Measurements from ENCODE around the gene ELOVL7.

Gene ELOVL7

DNA sequence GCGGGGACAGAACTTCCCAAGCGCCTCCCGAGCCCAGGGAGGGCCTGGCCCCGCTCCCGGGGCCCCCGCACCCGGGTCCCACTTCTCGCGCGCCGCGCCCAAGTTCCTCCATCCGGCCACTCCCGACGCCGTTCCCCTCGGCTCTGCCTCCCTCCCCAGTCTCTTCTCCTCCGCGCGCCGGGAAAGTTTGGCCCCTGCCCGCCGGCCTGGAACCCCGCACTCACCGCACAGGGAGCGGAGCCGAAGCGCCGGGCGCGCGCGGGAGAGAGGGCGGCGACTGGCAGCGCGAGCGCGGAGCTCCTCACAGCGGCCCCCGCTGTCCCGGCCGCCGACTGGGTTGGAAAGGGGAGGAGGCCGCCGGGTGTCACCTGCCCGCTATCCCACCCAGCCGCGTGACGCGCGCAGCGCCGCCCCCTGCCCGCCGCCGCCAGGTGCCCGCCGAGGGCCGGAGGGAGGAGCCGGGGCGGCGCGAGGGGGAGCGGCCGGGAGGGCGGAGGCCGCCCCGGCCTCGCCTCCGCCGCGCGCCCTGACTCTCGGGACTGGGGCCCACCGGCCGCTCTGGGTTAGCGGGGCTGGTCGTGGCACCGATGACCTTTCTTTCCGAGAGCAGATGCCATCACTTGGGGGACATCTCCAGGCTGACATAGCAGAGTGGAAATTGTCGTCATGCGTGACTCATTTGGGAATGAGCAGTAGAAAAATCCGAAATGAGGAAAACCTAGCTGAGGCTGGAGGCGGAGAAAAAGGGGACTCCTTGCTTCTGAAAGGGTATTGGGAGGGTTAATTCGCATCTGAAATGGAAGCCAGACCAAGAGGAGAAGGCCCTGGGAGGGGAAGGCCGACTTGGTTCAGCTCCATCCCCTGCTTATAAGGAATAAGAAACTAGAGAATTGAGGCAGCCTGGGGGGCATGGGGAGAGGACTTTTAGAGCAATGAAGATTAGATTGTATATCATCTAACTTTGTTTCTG, at the start of gene ELOVL7:
Gene ELOVL7, minus strand, starts transcription at position 334 of the 970 bp plus-strand sequence. CDS start 56,872 bp downstream, outside the sequence.
- Histone ChIP-seq H3K9me3 (ENCODE audit: control insufficient read depth in 5 of 5, low read length in 5 of 5) (no peaks in the 10 kb centered on the region), H3K27ac (ENCODE audit: low read depth, low read length) (no peak within 1 kb of the TSS), H3K27me3 (ENCODE audit: control insufficient read depth in 5 of 5, insufficient read depth in 4 of 5, low read length in 5 of 5) (peaks cover 10 to 30% (median 26%) of the 10 kb centered on the region in 5 donors), H3K36me3 (ENCODE audit: control insufficient read depth in 5 of 5, insufficient read depth in 5 of 5, low read length in 5 of 5) (no peaks in the 10 kb centered on the region), H3K4me1 (ENCODE audit: control insufficient read depth in 5 of 5, insufficient read depth in 5 of 5, low read length in 5 of 5) (peaks cover 2 to 21% (median 19%) of the 10 kb centered on the region in 5 donors), H3K4me3 (ENCODE audit: low read depth in 1 of 5, low read length in 5 of 5) (peak within 1 kb of the TSS; percentile 44 to 72 (median 59)), H3K9ac (ENCODE audit: low read length in 5 of 5) (peak within 1 kb of the TSS in 1 of 5 donors; percentile 23)

- no peak overlapping the region for H3K4me3 ChIP-seq (ENCODE audit: low read depth in 1 of 5, low read length in 5 of 5)
- no peak overlapping the region for H3K9ac ChIP-seq (ENCODE audit: low read length in 5 of 5)
- peaks cover 18 to 32% (median 30%) of the 10 kb centered on the region in 5 donors for H3K36me3 ChIP-seq (ENCODE audit: control insufficient read depth in 5 of 5, insufficient read depth in 5 of 5, low read length in 5 of 5)
- no peaks in the 10 kb centered on the region for H3K4me1 ChIP-seq (ENCODE audit: control insufficient read depth in 5 of 5, insufficient read depth in 5 of 5, low read length in 5 of 5)
- H3K27me3 ChIP-seq (ENCODE audit: control insufficient read depth in 5 of 5, insufficient read depth in 4 of 5, low read length in 5 of 5), result no peaks in the 10 kb centered on the region
- H3K9me3 ChIP-seq (ENCODE audit: control insufficient read depth in 5 of 5, low read length in 5 of 5), result no peaks in the 10 kb centered on the region
- no peak overlapping the region for H3K27ac ChIP-seq (ENCODE audit: low read depth, low read length)
Observed at GRCh38 chr5:60893521-60893920, 49.5 kb upstream of the ELOVL7 start.

GRCh38 chr5:60891667-60892066, 47.6 kb upstream of the ELOVL7 start:
- Histone ChIP-seq H3K36me3 (ENCODE audit: control insufficient read depth in 5 of 5, insufficient read depth in 5 of 5, low read length in 5 of 5) (peaks cover 14 to 25% (median 19%) of the 10 kb centered on the region in 5 donors), H3K27me3 (ENCODE audit: control insufficient read depth in 5 of 5, insufficient read depth in 4 of 5, low read length in 5 of 5) (no peaks in the 10 kb centered on the region), H3K9me3 (ENCODE audit: control insufficient read depth in 5 of 5, low read length in 5 of 5) (no peaks in the 10 kb centered on the region), H3K4me3 (ENCODE audit: low read depth in 1 of 5, low read length in 5 of 5) (no peak overlapping the region), H3K4me1 (ENCODE audit: control insufficient read depth in 5 of 5, insufficient read depth in 5 of 5, low read length in 5 of 5) (no peaks in the 10 kb centered on the region), H3K9ac (ENCODE audit: low read length in 5 of 5) (no peak overlapping the region), H3K27ac (ENCODE audit: low read depth, low read length) (no peak overlapping the region)

GRCh38 chr5:60888359-60889061, 44.4 kb upstream of the ELOVL7 start:
- H3K4me3 ChIP-seq (ENCODE audit: low read depth in 1 of 5, low read length in 5 of 5), result no peak overlapping the region
- no peak overlapping the region for H3K9ac ChIP-seq (ENCODE audit: low read length in 5 of 5)

DNA sequence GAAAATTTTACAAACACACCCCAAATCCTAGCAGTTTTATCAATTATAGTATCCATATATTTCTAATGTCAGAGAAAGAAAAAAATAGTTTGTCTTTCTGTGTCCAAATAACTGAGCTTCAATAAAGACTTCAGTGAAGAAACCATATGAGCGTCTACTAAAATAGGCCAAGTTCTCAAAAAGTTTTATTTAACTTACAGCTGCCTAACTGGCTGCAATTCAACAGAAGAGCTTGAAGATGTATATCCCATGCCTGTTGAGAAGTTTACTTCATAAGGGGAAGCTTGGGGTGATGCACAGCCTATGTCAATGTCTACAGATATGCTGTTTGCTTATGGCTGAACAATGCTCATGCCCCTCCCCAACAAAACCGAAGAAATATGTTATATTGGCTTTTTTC, 43.7 kb upstream of the ELOVL7 start:
- no peaks in the 10 kb centered on the region for H3K4me1 ChIP-seq (ENCODE audit: control insufficient read depth in 5 of 5, insufficient read depth in 5 of 5, low read length in 5 of 5)
- H3K36me3 ChIP-seq (ENCODE audit: control insufficient read depth in 5 of 5, insufficient read depth in 5 of 5, low read length in 5 of 5), result peaks cover 5 to 16% (median 10%) of the 10 kb centered on the region in 5 donors
- no peak overlapping the region for H3K27ac ChIP-seq (ENCODE audit: low read depth, low read length)
- H3K9ac ChIP-seq (ENCODE audit: low read length in 5 of 5), result no peak overlapping the region
- H3K4me3 ChIP-seq (ENCODE audit: low read depth in 1 of 5, low read length in 5 of 5), result no peak overlapping the region
- H3K27me3 ChIP-seq (ENCODE audit: control insufficient read depth in 5 of 5, insufficient read depth in 4 of 5, low read length in 5 of 5), result no peaks in the 10 kb centered on the region
- no peaks in the 10 kb centered on the region for H3K9me3 ChIP-seq (ENCODE audit: control insufficient read depth in 5 of 5, low read length in 5 of 5)

More at GRCh38 chr5:60888359-60889061, 44.4 kb upstream of the ELOVL7 start:
- peaks cover 13 to 19% (median 16%) of the 10 kb centered on the region in 5 donors for H3K36me3 ChIP-seq (ENCODE audit: control insufficient read depth in 5 of 5, insufficient read depth in 5 of 5, low read length in 5 of 5)
- no peaks in the 10 kb centered on the region for H3K9me3 ChIP-seq (ENCODE audit: control insufficient read depth in 5 of 5, low read length in 5 of 5)
- H3K27me3 ChIP-seq (ENCODE audit: control insufficient read depth in 5 of 5, insufficient read depth in 4 of 5, low read length in 5 of 5), result no peaks in the 10 kb centered on the region
- H3K27ac ChIP-seq (ENCODE audit: low read depth, low read length), result no peak overlapping the region
- no peaks in the 10 kb centered on the region for H3K4me1 ChIP-seq (ENCODE audit: control insufficient read depth in 5 of 5, insufficient read depth in 5 of 5, low read length in 5 of 5)

DNA sequence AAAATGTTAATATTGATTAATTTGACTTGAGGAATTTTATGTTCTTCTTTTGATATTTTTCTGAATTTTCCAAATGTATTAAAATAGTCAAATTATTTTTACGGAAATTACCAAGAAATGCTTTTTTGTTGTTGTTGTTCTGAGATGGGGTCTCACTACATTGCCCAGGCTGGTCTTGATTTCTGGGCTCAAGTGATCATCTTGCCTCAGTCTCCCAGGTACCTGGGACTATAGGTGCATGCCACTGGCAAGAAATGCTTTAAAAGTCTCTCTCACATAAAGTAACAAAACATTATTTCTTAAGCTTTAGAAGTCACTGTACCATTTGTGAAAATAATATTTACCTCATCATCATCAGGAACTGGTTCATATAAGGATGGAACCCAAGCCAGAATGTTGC, 43.0 kb upstream of the ELOVL7 start:
- peaks cover 3 to 16% (median 7%) of the 10 kb centered on the region in 5 donors for H3K36me3 ChIP-seq (ENCODE audit: control insufficient read depth in 5 of 5, insufficient read depth in 5 of 5, low read length in 5 of 5)
- H3K4me3 ChIP-seq (ENCODE audit: low read depth in 1 of 5, low read length in 5 of 5), result no peak overlapping the region
- no peaks in the 10 kb centered on the region for H3K4me1 ChIP-seq (ENCODE audit: control insufficient read depth in 5 of 5, insufficient read depth in 5 of 5, low read length in 5 of 5)
- no peak overlapping the region for H3K9ac ChIP-seq (ENCODE audit: low read length in 5 of 5)
- H3K27ac ChIP-seq (ENCODE audit: low read depth, low read length), result no peak overlapping the region
- H3K27me3 ChIP-seq (ENCODE audit: control insufficient read depth in 5 of 5, insufficient read depth in 4 of 5, low read length in 5 of 5), result no peaks in the 10 kb centered on the region
- no peaks in the 10 kb centered on the region for H3K9me3 ChIP-seq (ENCODE audit: control insufficient read depth in 5 of 5, low read length in 5 of 5)

DNA sequence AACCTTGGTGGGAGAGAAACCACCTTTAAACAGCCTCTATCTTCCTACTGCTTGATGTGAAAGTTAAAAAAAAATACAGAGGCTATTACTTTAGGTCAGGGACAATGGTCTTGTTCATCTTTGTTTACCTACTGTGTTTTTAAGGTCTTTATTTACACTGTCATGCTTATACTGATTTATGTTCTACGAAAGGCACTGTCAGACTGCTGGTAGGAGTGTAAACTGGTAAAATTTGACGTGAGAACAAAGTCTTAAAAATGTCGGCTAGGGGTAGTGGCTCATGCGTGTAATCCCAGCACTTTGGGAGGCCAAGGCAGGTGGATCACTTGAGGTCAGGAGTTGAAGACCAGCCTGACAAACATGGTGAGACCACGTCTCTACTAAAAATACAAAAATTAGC, 42.1 kb upstream of the ELOVL7 start:
- peaks cover 3 to 16% (median 7%) of the 10 kb centered on the region in 5 donors for H3K36me3 ChIP-seq (ENCODE audit: control insufficient read depth in 5 of 5, insufficient read depth in 5 of 5, low read length in 5 of 5)
- H3K4me1 ChIP-seq (ENCODE audit: control insufficient read depth in 5 of 5, insufficient read depth in 5 of 5, low read length in 5 of 5), result no peaks in the 10 kb centered on the region
- H3K9me3 ChIP-seq (ENCODE audit: control insufficient read depth in 5 of 5, low read length in 5 of 5), result no peaks in the 10 kb centered on the region
- no peak overlapping the region for H3K4me3 ChIP-seq (ENCODE audit: low read depth in 1 of 5, low read length in 5 of 5)
- H3K27ac ChIP-seq (ENCODE audit: low read depth, low read length), result no peak overlapping the region
- no peak overlapping the region for H3K9ac ChIP-seq (ENCODE audit: low read length in 5 of 5)
- no peaks in the 10 kb centered on the region for H3K27me3 ChIP-seq (ENCODE audit: control insufficient read depth in 5 of 5, insufficient read depth in 4 of 5, low read length in 5 of 5)

DNA sequence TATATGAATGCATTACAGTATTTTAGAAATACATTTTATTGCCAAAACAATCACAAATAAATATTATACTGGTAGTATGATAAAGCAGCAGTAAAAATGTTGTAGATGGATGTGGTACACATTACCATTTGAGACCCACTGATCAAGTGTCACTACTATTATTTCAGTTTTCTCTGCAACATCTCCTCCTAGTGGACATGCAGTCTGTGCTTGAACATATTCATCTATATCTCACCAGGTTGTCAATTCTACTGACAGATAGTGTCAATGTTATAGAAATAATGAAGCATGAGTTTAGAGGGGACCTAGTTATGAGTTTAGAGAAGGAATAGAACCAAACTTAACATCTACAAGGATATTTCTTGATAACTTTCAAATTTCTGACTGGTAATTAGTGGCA, 39.2 kb upstream of the ELOVL7 start:
- Histone ChIP-seq H3K36me3 (ENCODE audit: control insufficient read depth in 5 of 5, insufficient read depth in 5 of 5, low read length in 5 of 5) (peaks cover 0 to 9% (median 0%) of the 10 kb centered on the region in 5 donors), H3K9ac (ENCODE audit: low read length in 5 of 5) (no peak overlapping the region), H3K4me3 (ENCODE audit: low read depth in 1 of 5, low read length in 5 of 5) (no peak overlapping the region), H3K4me1 (ENCODE audit: control insufficient read depth in 5 of 5, insufficient read depth in 5 of 5, low read length in 5 of 5) (no peaks in the 10 kb centered on the region), H3K27ac (ENCODE audit: low read depth, low read length) (no peak overlapping the region), H3K27me3 (ENCODE audit: control insufficient read depth in 5 of 5, insufficient read depth in 4 of 5, low read length in 5 of 5) (no peaks in the 10 kb centered on the region), H3K9me3 (ENCODE audit: control insufficient read depth in 5 of 5, low read length in 5 of 5) (no peaks in the 10 kb centered on the region)

GRCh38 chr5:60872892-60873291, 28.8 kb upstream of the ELOVL7 start:
- peaks cover 0 to 3% (median 0%) of the 10 kb centered on the region in 5 donors for H3K36me3 ChIP-seq (ENCODE audit: control insufficient read depth in 5 of 5, insufficient read depth in 5 of 5, low read length in 5 of 5)
- no peak overlapping the region for H3K9ac ChIP-seq (ENCODE audit: low read length in 5 of 5)
- no peaks in the 10 kb centered on the region for H3K27me3 ChIP-seq (ENCODE audit: control insufficient read depth in 5 of 5, insufficient read depth in 4 of 5, low read length in 5 of 5)
- no peak overlapping the region for H3K4me3 ChIP-seq (ENCODE audit: low read depth in 1 of 5, low read length in 5 of 5)
- H3K4me1 ChIP-seq (ENCODE audit: control insufficient read depth in 5 of 5, insufficient read depth in 5 of 5, low read length in 5 of 5), result no peaks in the 10 kb centered on the region
- H3K27ac ChIP-seq (ENCODE audit: low read depth, low read length), result no peak overlapping the region
- H3K9me3 ChIP-seq (ENCODE audit: control insufficient read depth in 5 of 5, low read length in 5 of 5), result peaks cover 0 to 13% (median 9%) of the 10 kb centered on the region in 5 donors

GRCh38 chr5:60870857-60871256, 26.8 kb upstream of the ELOVL7 start:
- Histone ChIP-seq H3K9ac (ENCODE audit: low read length in 5 of 5) (no peak overlapping the region), H3K36me3 (ENCODE audit: control insufficient read depth in 5 of 5, insufficient read depth in 5 of 5, low read length in 5 of 5) (peaks cover 0 to 3% (median 0%) of the 10 kb centered on the region in 5 donors), H3K9me3 (ENCODE audit: control insufficient read depth in 5 of 5, low read length in 5 of 5) (peaks cover 0 to 13% (median 9%) of the 10 kb centered on the region in 5 donors), H3K4me1 (ENCODE audit: control insufficient read depth in 5 of 5, insufficient read depth in 5 of 5, low read length in 5 of 5) (no peaks in the 10 kb centered on the region), H3K4me3 (ENCODE audit: low read depth in 1 of 5, low read length in 5 of 5) (no peak overlapping the region), H3K27me3 (ENCODE audit: control insufficient read depth in 5 of 5, insufficient read depth in 4 of 5, low read length in 5 of 5) (no peaks in the 10 kb centered on the region), H3K27ac (ENCODE audit: low read depth, low read length) (no peak overlapping the region)
